ENCODE data around the gene TPI1.

- no peak for TF ChIP-seq CTCF (IDR thresholded peaks at IDR 0.05; ENCODE audit: control extremely low read depth in 1 of 3, insufficient read depth in 1 of 3, low read depth in 1 of 3, low read length in 3 of 3)
- TF ChIP-seq CTBP2 (IDR thresholded peaks at IDR 0.05; ENCODE audit: borderline replicate concordance, insufficient read depth, insufficient read length, low read length), result no peak
- TF ChIP-seq ATF2 (IDR thresholded peaks at IDR 0.05; ENCODE audit: low read length), result no peak
- TF ChIP-seq SP1 (IDR thresholded peaks at IDR 0.05; ENCODE audit: low read depth, low read length), result no peak
- TF ChIP-seq SIX5 (IDR thresholded peaks at IDR 0.05; ENCODE audit: low read depth, low read length), result no peak
- TF ChIP-seq POLR2AphosphoS5 (IDR thresholded peaks at IDR 0.05; ENCODE audit: low read depth, low read length), result no peak
- no peak for TF ChIP-seq POLR2A (IDR thresholded peaks at IDR 0.05; ENCODE audit: control extremely low read depth in 1 of 2, low read depth in 2 of 2, low read length in 2 of 2)
These were observed 25.3 kb upstream of the TPI1 start for GRCh38 chr12:6842075-6842474.

Measured in H1 (cell line).